Upper lobe of left lung (tissue), 6 donors: ENCODE results near the gene SP7. TPM values are rescaled to one million over a fixed set of nuclear protein-coding genes. Genes with fewer than 3 reads are reported as not detected.
A peak's percentile ranks its signal among the peaks of the same experiment; 100 is the strongest.

Experiments
- ATAC-seq, 2 donors: fragments of 200-7000 bp; cut with Tn5 transposase; one replicate each; pipeline ENCODE4 v1.9.1; 2022; ENCODE audit warnings: mild to moderate bottlenecking in 2 of 2, moderate library complexity in 2 of 2; ENCODE audit not compliant: low FRiP score in 2 of 2
- DNase-seq, 2 donors: peaks; one replicate each; pipeline ENCODE4 v3.0.0-alpha.2; 2019 to 2020
- H3K27ac ChIP-seq, 4 donors: fragments of 200-600 bp; sonication (generic); one replicate each; pipeline ENCODE4 v1.5.1; 2016 to 2019
- H3K27me3 ChIP-seq, 4 donors: fragments of 200-600 bp; sonication (generic); one replicate each; pipeline ENCODE4 v1.5.1; 2017 to 2019
- H3K36me3 ChIP-seq, 4 donors: fragments of 200-600 bp; sonication (generic); one replicate each; pipeline ENCODE4 v1.5.1; 2016 to 2019
- H3K4me1 ChIP-seq, 4 donors: fragments of 200-600 bp; sonication (generic); one replicate each; pipeline ENCODE4 v1.5.1; 2018 to 2019
- H3K4me3 ChIP-seq, 4 donors: fragments of 200-600 bp; sonication (generic); one replicate each; pipeline ENCODE4 v1.5.1; 2017 to 2019; ENCODE audit warnings: mild to moderate bottlenecking in 2 of 4, moderate library complexity in 1 of 4
- H3K9me3 ChIP-seq, 4 donors: fragments of 200-600 bp; sonication (generic); one replicate each; pipeline ENCODE4 v1.5.1; 2018 to 2019
- CTCF ChIP-seq, 6 experiments: fragments of 450-650 bp in 4 of 6; fragments of 200-600 bp in 2 of 6; sonication (generic) in 2 of 6; IDR thresholded peaks; one replicate each; pipeline ENCODE4 v1.5.1; 2016 to 2019; ENCODE audit warnings: antibody characterized with exemption in 6 of 6
- EP300 ChIP-seq, 4 donors: sonication (generic); formaldehyde crosslinking; IDR thresholded peaks; one replicate each; pipeline ENCODE4 v1.5.1; 2017; ENCODE audit warnings: antibody characterized with exemption in 4 of 4, control low read depth in 2 of 4
- POLR2A ChIP-seq, 4 donors: fragments of 450-650 bp; IDR thresholded peaks; one replicate each; pipeline ENCODE4 v1.5.1; 2016 to 2017; ENCODE audit warnings: antibody characterized with exemption in 4 of 4, mild to moderate bottlenecking in 2 of 4
- POLR2AphosphoS5 ChIP-seq, 2 donors: sonication (generic); formaldehyde crosslinking; IDR thresholded peaks; one replicate each; pipeline ENCODE4 v1.5.1; 2017; ENCODE audit warnings: antibody characterized with exemption in 2 of 2
- WGBS, 2 donors: methylation state at CpG; one replicate each; pipeline ENCODE4 v1.1.5; 2017 to 2018; 5-methylcytosine and 5-hydroxymethylcytosine counted together
- total RNA-seq, 6 donors: library from RNA; depleted of rRNA in 4 of 6; stranded (reverse); fragments of >200 nt in 4 of 6; gene quantifications; one replicate each; pipeline versions ENCODE4 v1.1.0 to v1.2.1, GENCODE V29; 2016 to 2021
- donor health status: DM: no; HTN: no; CAD: no; lungs with moderate emphysema.
- donor health status: DM: no; HTN: yes; CAD: no; lungs with severe emphysema.

Gene SP7
- total RNA-seq, 6 donors from 2014 or later: not detected

DNA sequence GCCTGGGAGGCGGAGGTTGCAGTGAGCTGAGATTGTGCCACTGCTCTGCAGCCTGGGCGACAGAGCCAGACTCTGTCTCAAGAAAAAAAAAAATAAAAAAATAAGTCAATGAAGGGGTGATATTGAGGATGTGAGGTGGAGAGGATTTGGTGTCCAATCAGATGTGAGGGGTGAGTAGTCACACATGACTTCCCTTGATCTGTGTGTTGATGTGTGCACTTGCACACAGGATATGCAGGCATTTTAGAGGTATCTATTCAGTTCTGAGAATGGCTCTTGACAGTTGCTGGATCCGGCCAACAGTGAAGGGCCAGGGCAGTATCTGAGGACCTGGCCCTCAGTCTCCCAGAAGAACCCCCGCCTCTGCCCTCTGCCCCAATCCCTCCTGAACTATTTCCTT, 7.8 kb upstream of the SP7 start:
- no peak for TF ChIP-seq CTCF (IDR thresholded peaks at IDR 0.05)
- no peak for TF ChIP-seq POLR2A (IDR thresholded peaks at IDR 0.05)
- no peak for TF ChIP-seq POLR2AphosphoS5 (IDR thresholded peaks at IDR 0.05)
- TF ChIP-seq EP300 (IDR thresholded peaks at IDR 0.05): no peak
- Histone ChIP-seq H3K9me3 (no peaks in the 10 kb centered on the region), H3K4me1 (peaks cover 13 to 19% (median 18%) of the 10 kb centered on the region in 4 donors), H3K4me3 (no peak overlapping the region), H3K36me3 (no peaks in the 10 kb centered on the region), H3K27ac (peak overlapping the region in 1 of 4 donors; percentile 90), H3K27me3 (no peaks in the 10 kb centered on the region)
- WGBS, 2 donors: 96% methylated on average over 4 of the region's 4 CpGs
- DNase-seq (no peak), ATAC-seq (no peak)

- H3K9me3 ChIP-seq: no peaks in the 10 kb centered on the region
- H3K36me3 ChIP-seq: no peaks in the 10 kb centered on the region
- TF ChIP-seq POLR2A (IDR thresholded peaks at IDR 0.05) (no peak), CTCF (IDR thresholded peaks at IDR 0.05) (no peak), EP300 (IDR thresholded peaks at IDR 0.05) (no peak), POLR2AphosphoS5 (IDR thresholded peaks at IDR 0.05) (no peak)
- H3K27ac ChIP-seq: no peak overlapping the region
- no peak overlapping the region for H3K4me3 ChIP-seq
- ATAC-seq (no peak), DNase-seq (no peak)
- peaks cover 13 to 19% (median 18%) of the 10 kb centered on the region in 4 donors for H3K4me1 ChIP-seq
- 62% methylated on average over 3 of the region's 3 CpGs for WGBS, 2 donors
- H3K27me3 ChIP-seq: no peaks in the 10 kb centered on the region
Measured at GRCh38 chr12:53343449-53343848, 7.3 kb upstream of the SP7 start.

- 75 to 89% methylated on average over 9 of the region's 9 CpGs for WGBS, 2 donors
- Histone ChIP-seq H3K27ac (no peak overlapping the region), H3K4me3 (no peak overlapping the region), H3K36me3 (no peaks in the 10 kb centered on the region), H3K4me1 (peaks cover 6 to 12% (median 8%) of the 10 kb centered on the region in 4 donors), H3K9me3 (no peaks in the 10 kb centered on the region), H3K27me3 (peaks cover 0 to 4% (median 2%) of the 10 kb centered on the region in 4 donors)
- ATAC-seq (no peak), DNase-seq (no peak)
- TF ChIP-seq EP300 (IDR thresholded peaks at IDR 0.05) (no peak), CTCF (IDR thresholded peaks at IDR 0.05) (no peak), POLR2AphosphoS5 (IDR thresholded peaks at IDR 0.05) (no peak), POLR2A (IDR thresholded peaks at IDR 0.05) (no peak)
Measured at GRCh38 chr12:53340398-53340797, 4.2 kb upstream of the SP7 start.

GRCh38 chr12:53338916-53339315, 2.8 kb upstream of the SP7 start:
- Histone ChIP-seq H3K27ac (no peak overlapping the region), H3K9me3 (no peaks in the 10 kb centered on the region), H3K27me3 (peaks cover 0 to 4% (median 2%) of the 10 kb centered on the region in 4 donors), H3K4me3 (no peak overlapping the region), H3K4me1 (no peaks in the 10 kb centered on the region), H3K36me3 (no peaks in the 10 kb centered on the region)
- TF ChIP-seq EP300 (IDR thresholded peaks at IDR 0.05) (no peak), POLR2A (IDR thresholded peaks at IDR 0.05) (no peak), CTCF (IDR thresholded peaks at IDR 0.05) (no peak), POLR2AphosphoS5 (IDR thresholded peaks at IDR 0.05) (no peak)
- 70% methylated on average over 5 of the region's 6 CpGs; no CpG with 5 or more reads in 1 of the 2 donors for WGBS, 2 donors
- ATAC-seq (no peak), DNase-seq (no peak)

GRCh38 chr12:53338017-53338416, 1.9 kb upstream of the SP7 start:
- WGBS, 2 donors: 17 to 32% methylated on average over 11 of the region's 11 CpGs
- no peak for DNase-seq
- Histone ChIP-seq H3K9me3 (no peaks in the 10 kb centered on the region), H3K27me3 (peaks cover 0 to 4% (median 2%) of the 10 kb centered on the region in 4 donors), H3K4me1 (no peaks in the 10 kb centered on the region), H3K27ac (no peak overlapping the region), H3K36me3 (no peaks in the 10 kb centered on the region), H3K4me3 (no peak overlapping the region)
- TF ChIP-seq EP300 (IDR thresholded peaks at IDR 0.05) (no peak), POLR2AphosphoS5 (IDR thresholded peaks at IDR 0.05) (no peak), POLR2A (IDR thresholded peaks at IDR 0.05) (no peak)
- ATAC-seq: no peak
